H9 (cell line): ENCODE data around the gene B3GNT9. TPM values are rescaled to one million over a fixed set of nuclear protein-coding genes. Genes with fewer than 3 reads are reported as not detected.
A peak's percentile ranks its signal among the peaks of the same experiment; 100 is the strongest.

Source experiments
- DNase-seq: peaks from one replicate; pipeline ENCODE4 v3.0.0-alpha.2; 2017
- H2AFZ ChIP-seq: one replicate; pipeline ENCODE4 v1.6.1; 2013; ENCODE audit warnings: mild to moderate bottlenecking, low read length, control low read depth, moderate library complexity
- H2AK5ac ChIP-seq: 2 replicates; pipeline ENCODE4 v1.6.1; 2013; ENCODE audit warnings: low read length, control low read depth, mixed read lengths; ENCODE audit not compliant: insufficient read length
- H2BK120ac ChIP-seq: one replicate; pipeline ENCODE4 v1.6.1; 2013; ENCODE audit warnings: low read depth, mild to moderate bottlenecking, low read length, control low read depth, inconsistent platforms; ENCODE audit not compliant: poor library complexity, severe bottlenecking
- H2BK12ac ChIP-seq: 2 replicates; pipeline ENCODE4 v1.6.1; 2013; ENCODE audit warnings: low read length, control low read depth, mixed read lengths, low read depth; ENCODE audit not compliant: insufficient read length
- H2BK15ac ChIP-seq: 2 replicates; pipeline ENCODE4 v1.6.1; 2013; ENCODE audit warnings: low read depth, low read length, control low read depth
- H2BK20ac ChIP-seq: one replicate; pipeline ENCODE4 v1.6.1; 2013; ENCODE audit warnings: low read depth, mild to moderate bottlenecking, low read length, control low read depth, inconsistent platforms; ENCODE audit not compliant: poor library complexity, severe bottlenecking
- H2BK5ac ChIP-seq: 2 replicates; pipeline ENCODE4 v1.6.1; 2013; ENCODE audit warnings: low read length, control low read depth, mixed read lengths; ENCODE audit not compliant: insufficient read length
- H3K14ac ChIP-seq: 2 replicates; pipeline ENCODE4 v1.6.1; 2013; ENCODE audit warnings: low read length, control low read depth; ENCODE audit not compliant: insufficient read depth
- H3K18ac ChIP-seq: 2 replicates; pipeline ENCODE4 v1.6.1; 2013; ENCODE audit warnings: low read depth, mild to moderate bottlenecking, mixed read lengths, low read length, control low read depth; ENCODE audit not compliant: insufficient read length
- H3K23ac ChIP-seq: 2 replicates; pipeline ENCODE4 v1.6.1; 2013; ENCODE audit warnings: low read length, control low read depth, mixed read lengths, low read depth; ENCODE audit not compliant: insufficient read length
- H3K23me2 ChIP-seq: 2 replicates; pipeline ENCODE4 v1.6.1; 2013; ENCODE audit warnings: low read depth, mild to moderate bottlenecking, mixed read lengths, low read length, control low read depth; ENCODE audit not compliant: insufficient read length, poor library complexity, severe bottlenecking
- H3K27ac ChIP-seq: 2 replicates; pipeline ENCODE4 v1.5.1; 2013; ENCODE audit warnings: low read length, control low read depth, mixed read lengths, low read depth; ENCODE audit not compliant: insufficient read length
- H3K27me3 ChIP-seq: 2 replicates; pipeline ENCODE4 v1.6.1; 2013; ENCODE audit warnings: low read length, control low read depth, inconsistent platforms; ENCODE audit not compliant: insufficient read depth
- H3K4ac ChIP-seq: 2 replicates; pipeline ENCODE4 v1.6.1; 2013; ENCODE audit warnings: low read depth, mild to moderate bottlenecking, control low read depth, inconsistent platforms, low read length, moderate library complexity
- H3K4me1 ChIP-seq: 2 replicates; pipeline ENCODE4 v1.6.1; 2013; ENCODE audit warnings: low read length, control low read depth, inconsistent platforms; ENCODE audit not compliant: insufficient read depth
- H3K4me2 ChIP-seq: 2 replicates; pipeline ENCODE4 v1.6.1; 2013; ENCODE audit warnings: low read length, control low read depth, mixed read lengths; ENCODE audit not compliant: insufficient read length, insufficient read depth
- H3K56ac ChIP-seq: 2 replicates; pipeline ENCODE4 v1.6.1; 2013; ENCODE audit warnings: low read depth, mild to moderate bottlenecking, mixed read lengths, low read length, control low read depth; ENCODE audit not compliant: insufficient read length
- H3K79me1 ChIP-seq: 2 replicates; pipeline ENCODE4 v1.6.1; 2013; ENCODE audit warnings: low read depth, mild to moderate bottlenecking, moderate library complexity, low read length, control low read depth, inconsistent platforms; ENCODE audit not compliant: insufficient read depth, poor library complexity, severe bottlenecking
- H3K79me2 ChIP-seq: 2 replicates; pipeline ENCODE4 v1.6.1; 2013; ENCODE audit warnings: low read length, control low read depth, inconsistent platforms; ENCODE audit not compliant: insufficient read depth
- H3K9ac ChIP-seq: 2 replicates; pipeline ENCODE4 v1.6.1; 2013; ENCODE audit warnings: low read length, control low read depth, mixed read lengths; ENCODE audit not compliant: insufficient read length; ENCODE audit errors: extremely low read depth
- H3K9me3 ChIP-seq: one replicate; pipeline ENCODE4 v1.6.1; 2013; ENCODE audit warnings: low read depth, low read length, inconsistent platforms; ENCODE audit not compliant: control insufficient read depth
- H3T11ph ChIP-seq: one replicate; pipeline ENCODE4 v1.6.1; 2013; ENCODE audit warnings: mild to moderate bottlenecking, low read length, control low read depth, inconsistent platforms
- H4K20me1 ChIP-seq: one replicate; pipeline ENCODE4 v1.6.1; 2013; ENCODE audit not compliant: control insufficient read depth, insufficient read length, insufficient read depth
- H4K5ac ChIP-seq: 2 replicates; pipeline ENCODE4 v1.6.1; 2013; ENCODE audit warnings: low read depth, mild to moderate bottlenecking, mixed read lengths, low read length, control low read depth; ENCODE audit not compliant: insufficient read length
- H4K8ac ChIP-seq: replicated peaks from 2 replicates; pipeline ENCODE4 v1.6.1; 2013; ENCODE audit warnings: low read length, control low read depth, mixed read lengths, low read depth; ENCODE audit not compliant: insufficient read length
- H4K91ac ChIP-seq: 2 replicates; pipeline ENCODE4 v1.6.1; 2013; ENCODE audit warnings: low read depth, mild to moderate bottlenecking, moderate library complexity, mixed read lengths, low read length, control low read depth; ENCODE audit not compliant: insufficient read length
- H3K27ac Mint-ChIP-seq, 3 experiments: 2 replicates in 2 of 3; 3 replicates in 1 of 3; pipeline ENCODE4 v1.8.0; 2020 to 2021; ENCODE audit warnings: mixed read lengths in 3 of 3, mild to moderate bottlenecking in 1 of 3, moderate library complexity in 1 of 3
- H3K27me3 Mint-ChIP-seq: 2 replicates; pipeline ENCODE4 v1.8.0; 2021; ENCODE audit warnings: low read depth, mild to moderate bottlenecking, moderate library complexity, mixed read lengths
- H3K36me3 Mint-ChIP-seq, 3 experiments: 2 replicates in 2 of 3; 3 replicates in 1 of 3; pipeline ENCODE4 v1.8.0; 2020 to 2021; ENCODE audit warnings: low read depth in 3 of 3, mixed read lengths in 3 of 3; ENCODE audit not compliant: insufficient read depth in 1 of 3
- H3K4me1 Mint-ChIP-seq, 2 experiments: 2 replicates each; pipeline ENCODE4 v1.8.0; 2020; ENCODE audit warnings: mixed read lengths in 2 of 2
- H3K4me3 Mint-ChIP-seq, 2 experiments: 2 replicates in 1 of 2; 3 replicates in 1 of 2; pipeline ENCODE4 v1.8.0; 2020 to 2021; ENCODE audit warnings: mild to moderate bottlenecking in 2 of 2, mixed read lengths in 2 of 2, moderate library complexity in 1 of 2
- H3K9me3 Mint-ChIP-seq, 2 experiments: 2 replicates in 1 of 2; 3 replicates in 1 of 2; pipeline ENCODE4 v1.8.0; 2020; ENCODE audit warnings: mild to moderate bottlenecking in 2 of 2, mixed read lengths in 2 of 2, moderate library complexity in 1 of 2
- CTCF ChIP-seq: fragments of 200-600 bp; sonication (generic); conservative IDR thresholded peaks from 3 replicates; pipeline ENCODE4 v1.8.0; 2021; ENCODE audit warnings: antibody characterized with exemption, mild to moderate bottlenecking
- WGBS: extraction: QIAGEN DNeasy Blood & Tissue Kit; methylation state at CpG from one replicate; pipeline ENCODE4 v1.1.7; 2013; ENCODE audit warnings: missing lambda C conversion rate, low lambda C conversion rate, mixed read lengths; ENCODE audit not compliant: insufficient read length; ENCODE audit errors: extremely low coverage; 5-methylcytosine and 5-hydroxymethylcytosine counted together
- total RNA-seq: library from RNA; stranded (reverse); gene quantifications from 2 replicates; pipeline ENCODE4 v1.2.1, GENCODE V29; 2021

B3GNT9 gene
- total RNA-seq, 1 experiment from 2014 or later = 11.2 TPM

GRCh38 chr16:67112591-67113399 is 38.0 kb downstream of the B3GNT9 start:
- H2AK5ac ChIP-seq = no peak overlapping the region
- H3K27ac ChIP-seq = no peak overlapping the region
- H3K14ac ChIP-seq = no peak overlapping the region
- peaks cover 9% of the 10 kb centered on the region for H3K23me2 ChIP-seq
- H2BK5ac ChIP-seq = no peak overlapping the region
- peaks cover 5% of the 10 kb centered on the region for H3K79me1 ChIP-seq
- Mint-ChIP-seq H3K27me3 (peaks cover 1% of the 10 kb centered on the region), H3K4me1 (peaks cover 22 to 27% of the 10 kb centered on the region in 2 experiments), H3K36me3 (peaks cover 0 to 5% (median 0%) of the 10 kb centered on the region in 3 experiments; a peak in 2 of 7 replicates), H3K27ac (peak overlapping the region in 1 of 3 experiments; percentile 34; a peak in 1 of 7 replicates), H3K4me3 (no peak overlapping the region), H3K9me3 (no peaks in the 10 kb centered on the region)
- no peak overlapping the region for H4K91ac ChIP-seq
- no peaks in the 10 kb centered on the region; the same call in 1 of the 2 replicates for H3K4me1 ChIP-seq
- no peak overlapping the region for H3K18ac ChIP-seq
- no peak overlapping the region for H2AFZ ChIP-seq
- WGBS = no CpG with 5 or more reads among the region's 4 CpGs
- TF ChIP-seq CTCF = no peak
- H4K8ac ChIP-seq = no peak overlapping the region
- H4K20me1 ChIP-seq = no peaks in the 10 kb centered on the region
- no peaks in the 10 kb centered on the region for H3K9me3 ChIP-seq
- H3K79me2 ChIP-seq = peaks cover 6% of the 10 kb centered on the region; the same call in 1 of the 2 replicates
- no peak overlapping the region for H3K9ac ChIP-seq
- H3K56ac ChIP-seq = no peak overlapping the region
- H3K27me3 ChIP-seq = no peaks in the 10 kb centered on the region
- no peak overlapping the region for H3K23ac ChIP-seq
- H2BK20ac ChIP-seq = no peak overlapping the region
- H2BK12ac ChIP-seq = no peak overlapping the region
- H2BK120ac ChIP-seq = no peak overlapping the region
- no peak overlapping the region for H4K5ac ChIP-seq
- H2BK15ac ChIP-seq = no peak overlapping the region
- no peak for DNase-seq
- H3T11ph ChIP-seq = no peak overlapping the region
- no peak overlapping the region for H3K4ac ChIP-seq
- H3K4me2 ChIP-seq = no peak overlapping the region
